A673 (cell line): ENCODE measurements around the gene TBXAS1. TPM values are rescaled to one million over a fixed set of nuclear protein-coding genes. Genes with fewer than 3 reads are reported as not detected.

Experiments
- BruUV-seq: library from RNA; stranded (reverse); fragments of 400-500 nt; replicated peaks from 2 replicates; lab custom pipeline; 2021; lab: Mats Ljungman, UMichigan
- CTCF ChIA-PET: fragments of 300-600 bp; sonication (Branson Sonifier 250); formaldehyde crosslinking; loops from one replicate; lab custom pipeline; 2022; ENCODE audit warnings: antibody characterized with exemption; lab: Charles Lee
- POLR2A ChIA-PET: fragments of 300-600 bp; sonication (Branson Sonifier 250); formaldehyde crosslinking; loops from one replicate; lab custom pipeline; 2022; ENCODE audit warnings: antibody characterized with exemption; ENCODE audit not compliant: low non-redundant PET; lab: Charles Lee
- DNase-seq: peaks from one replicate; pipeline ENCODE4 v3.0.0-alpha.2; 2015; ENCODE audit warnings: low spot score
- H3K27ac ChIP-seq: fragments of 200-600 bp; sonication (generic); 2 replicates; pipeline ENCODE4 v1.5.1; 2016; ENCODE audit warnings: mixed run types, low read depth, mild to moderate bottlenecking, mixed read lengths, antibody characterized with exemption, low read length; ENCODE audit not compliant: poor library complexity, severe bottlenecking
- H3K27me3 ChIP-seq: fragments of 200-600 bp; sonication (generic); replicated peaks from 2 replicates; pipeline ENCODE4 v1.6.1; 2017; ENCODE audit warnings: mixed run types, low read depth, mild to moderate bottlenecking, mixed read lengths, antibody characterized with exemption, low read length; ENCODE audit not compliant: insufficient read depth, poor library complexity
- H3K36me3 ChIP-seq: fragments of 200-600 bp; sonication (generic); 2 replicates; pipeline ENCODE4 v1.6.1; 2016; ENCODE audit warnings: mixed run types, mild to moderate bottlenecking, mixed read lengths, antibody characterized with exemption, low read length; ENCODE audit not compliant: insufficient read depth, poor library complexity, severe bottlenecking
- H3K4me1 ChIP-seq: fragments of 200-600 bp; sonication (generic); 2 replicates; pipeline ENCODE4 v1.6.1; 2017; ENCODE audit warnings: mixed run types, mild to moderate bottlenecking, mixed read lengths, antibody characterized with exemption, low read length; ENCODE audit not compliant: insufficient read depth, poor library complexity, severe bottlenecking
- H3K4me3 ChIP-seq: fragments of 200-600 bp; sonication (generic); 2 replicates; pipeline ENCODE4 v1.5.1; 2016; ENCODE audit warnings: low read depth, mixed run types, mild to moderate bottlenecking, mixed read lengths, low read length; ENCODE audit not compliant: poor library complexity, severe bottlenecking
- H3K9me3 ChIP-seq: fragments of 200-600 bp; sonication (generic); 2 replicates; pipeline ENCODE4 v1.6.1; 2016; ENCODE audit warnings: mixed run types, low read depth, mild to moderate bottlenecking, mixed read lengths, antibody characterized with exemption, low read length; ENCODE audit not compliant: poor library complexity, severe bottlenecking
- EZH2 ChIP-seq: fragments of 200-600 bp; sonication (generic); IDR thresholded peaks from 2 replicates; pipeline ENCODE4 v1.6.1; 2017; ENCODE audit warnings: borderline replicate concordance, low read depth, mild to moderate bottlenecking, mixed read lengths, antibody characterized with exemption, low read length; ENCODE audit not compliant: poor library complexity, severe bottlenecking
- intact Hi-C: fragments of 100-400 bp; cut with micrococcal nuclease; formaldehyde crosslinking; loops from one replicate; pipeline ENCODE4 v1.10.0; 2022; ENCODE audit not compliant: unreplicated experiment
- total RNA-seq: library from RNA; stranded (reverse); gene quantifications from 2 replicates; pipeline ENCODE4 v1.2.3, GENCODE V29; 2021
- TF ChIP-seq, protein P1 (sequence below): fragments of 300-800, 200-600 bp; sonication (generic); conservative IDR thresholded peaks from 2 replicates; pipeline ENCODE4 v1.5.1; 2017; ENCODE audit warnings: low read depth, mild to moderate bottlenecking, antibody characterized with exemption, low read length, moderate library complexity, mixed read lengths

Gene TBXAS1
- total RNA-seq, 1 experiment from 2014 or later = 2.5 TPM

DNA sequence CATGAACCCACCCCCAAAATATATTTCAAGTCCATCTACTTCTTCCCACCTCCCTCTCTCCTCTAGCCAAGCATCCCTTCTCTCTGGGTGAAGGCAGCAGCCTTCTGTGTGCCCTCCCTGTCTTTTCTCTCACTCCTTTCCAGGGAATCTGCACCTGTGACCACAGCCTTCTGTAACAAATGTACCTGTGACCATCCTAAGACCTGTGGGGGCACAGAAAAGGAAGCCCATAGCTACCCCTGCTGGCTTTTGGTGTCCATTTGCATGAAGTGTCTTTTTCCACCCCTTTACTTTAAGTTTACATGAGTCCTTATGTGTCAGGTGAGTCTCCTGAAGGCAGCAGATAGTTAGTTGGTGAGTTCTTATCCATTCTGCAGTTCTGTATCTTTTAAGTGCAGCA is 2.0 kb upstream of the TBXAS1 start:
- no peak for TF ChIP-seq EZH2
- TF ChIP-seq, protein P1, sequence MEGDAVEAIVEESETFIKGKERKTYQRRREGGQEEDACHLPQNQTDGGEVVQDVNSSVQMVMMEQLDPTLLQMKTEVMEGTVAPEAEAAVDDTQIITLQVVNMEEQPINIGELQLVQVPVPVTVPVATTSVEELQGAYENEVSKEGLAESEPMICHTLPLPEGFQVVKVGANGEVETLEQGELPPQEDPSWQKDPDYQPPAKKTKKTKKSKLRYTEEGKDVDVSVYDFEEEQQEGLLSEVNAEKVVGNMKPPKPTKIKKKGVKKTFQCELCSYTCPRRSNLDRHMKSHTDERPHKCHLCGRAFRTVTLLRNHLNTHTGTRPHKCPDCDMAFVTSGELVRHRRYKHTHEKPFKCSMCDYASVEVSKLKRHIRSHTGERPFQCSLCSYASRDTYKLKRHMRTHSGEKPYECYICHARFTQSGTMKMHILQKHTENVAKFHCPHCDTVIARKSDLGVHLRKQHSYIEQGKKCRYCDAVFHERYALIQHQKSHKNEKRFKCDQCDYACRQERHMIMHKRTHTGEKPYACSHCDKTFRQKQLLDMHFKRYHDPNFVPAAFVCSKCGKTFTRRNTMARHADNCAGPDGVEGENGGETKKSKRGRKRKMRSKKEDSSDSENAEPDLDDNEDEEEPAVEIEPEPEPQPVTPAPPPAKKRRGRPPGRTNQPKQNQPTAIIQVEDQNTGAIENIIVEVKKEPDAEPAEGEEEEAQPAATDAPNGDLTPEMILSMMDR = no peak
- H3K4me3 ChIP-seq = no peak overlapping the region
- POLR2A ChIA-PET = no interaction called here
- peaks cover 29% of the 10 kb centered on the region for H3K27me3 ChIP-seq
- H3K27ac ChIP-seq = no peak overlapping the region
- no TSS peak for BruUV-seq
- intact Hi-C loops = no loop called here
- H3K36me3 ChIP-seq = no peaks in the 10 kb centered on the region
- no peaks in the 10 kb centered on the region for H3K9me3 ChIP-seq
- DNase-seq = no peak
- peaks cover 5% of the 10 kb centered on the region for H3K4me1 ChIP-seq
- CTCF ChIA-PET = no interaction called here

DNA sequence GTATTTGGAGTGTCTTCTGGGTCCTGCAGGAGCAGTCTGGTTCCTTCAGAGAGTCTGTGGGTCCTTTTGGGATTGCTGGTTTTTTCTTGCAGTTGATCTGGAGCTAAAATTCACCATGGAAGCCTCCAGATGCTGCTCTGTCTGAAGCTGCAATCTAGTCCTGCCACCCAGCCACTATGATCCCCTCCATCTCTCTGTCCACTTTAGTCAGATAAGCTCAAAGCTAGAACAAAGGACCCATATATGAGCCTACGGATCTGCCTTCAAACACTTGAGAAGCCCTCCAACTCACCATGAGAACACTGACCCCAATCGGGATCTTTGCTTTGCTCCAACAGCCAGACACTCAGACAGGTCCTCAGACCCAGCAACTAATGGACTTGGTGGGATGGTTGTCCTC is 618 bp upstream of the TBXAS1 start:
- peaks cover 18% of the 10 kb centered on the region for H3K27me3 ChIP-seq
- ChIA-PET CTCF (no interaction called here), POLR2A (no interaction called here)
- H3K27ac ChIP-seq = no peak overlapping the region
- intact Hi-C loops = no loop called here
- TF ChIP-seq, protein P1 = no peak
- no peak for TF ChIP-seq EZH2
- peaks cover 5% of the 10 kb centered on the region for H3K4me1 ChIP-seq
- H3K36me3 ChIP-seq = no peaks in the 10 kb centered on the region
- DNase-seq = no peak
- no peaks in the 10 kb centered on the region for H3K9me3 ChIP-seq
- BruUV-seq = no TSS peak
- no peak overlapping the region for H3K4me3 ChIP-seq

GRCh38 chr7:139829775-139830117 is 682 bp downstream of the TBXAS1 start:
- H3K27me3 ChIP-seq = peaks cover 14% of the 10 kb centered on the region
- no TSS peak for BruUV-seq
- CTCF ChIA-PET = no interaction called here
- no peak for DNase-seq
- H3K9me3 ChIP-seq = no peaks in the 10 kb centered on the region
- TF ChIP-seq EZH2 = no peak
- TF ChIP-seq, protein P1 = no peak
- no peak overlapping the region for H3K27ac ChIP-seq
- POLR2A ChIA-PET = no interaction called here
- H3K4me1 ChIP-seq = peaks cover 5% of the 10 kb centered on the region
- no peak overlapping the region for H3K4me3 ChIP-seq
- intact Hi-C loops = no loop called here
- H3K36me3 ChIP-seq = no peaks in the 10 kb centered on the region
